GM06990 (cell line): ENCODE data around the gene MED27.

ENCODE experiments used
- DNase-seq: peaks from one replicate; pipeline ENCODE4 v3.0.0-alpha.2; 2011; ENCODE audit not compliant: insufficient read length; ENCODE audit errors: extremely low read depth
- H3K27me3 ChIP-seq: replicated peaks from 2 replicates; pipeline ENCODE4 v1.6.0; 2011; ENCODE audit warnings: low read length; ENCODE audit not compliant: control insufficient read depth, insufficient read depth
- H3K36me3 ChIP-seq: 2 replicates; pipeline ENCODE4 v1.5.1; 2011; ENCODE audit warnings: low read length; ENCODE audit not compliant: control insufficient read depth, insufficient read depth
- H3K4me3 ChIP-seq: replicated peaks from 2 replicates; pipeline ENCODE4 v1.5.1; 2011; ENCODE audit warnings: low read depth, mild to moderate bottlenecking, control low read depth, low read length
- TF ChIP-seq, protein P1 (sequence below): IDR thresholded peaks from 2 replicates; pipeline ENCODE4 v1.5.1; 2011; ENCODE audit warnings: low read length, control low read depth, mild to moderate bottlenecking, inconsistent platforms; ENCODE audit not compliant: insufficient read depth, poor library complexity, severe bottlenecking

Gene MED27

DNA sequence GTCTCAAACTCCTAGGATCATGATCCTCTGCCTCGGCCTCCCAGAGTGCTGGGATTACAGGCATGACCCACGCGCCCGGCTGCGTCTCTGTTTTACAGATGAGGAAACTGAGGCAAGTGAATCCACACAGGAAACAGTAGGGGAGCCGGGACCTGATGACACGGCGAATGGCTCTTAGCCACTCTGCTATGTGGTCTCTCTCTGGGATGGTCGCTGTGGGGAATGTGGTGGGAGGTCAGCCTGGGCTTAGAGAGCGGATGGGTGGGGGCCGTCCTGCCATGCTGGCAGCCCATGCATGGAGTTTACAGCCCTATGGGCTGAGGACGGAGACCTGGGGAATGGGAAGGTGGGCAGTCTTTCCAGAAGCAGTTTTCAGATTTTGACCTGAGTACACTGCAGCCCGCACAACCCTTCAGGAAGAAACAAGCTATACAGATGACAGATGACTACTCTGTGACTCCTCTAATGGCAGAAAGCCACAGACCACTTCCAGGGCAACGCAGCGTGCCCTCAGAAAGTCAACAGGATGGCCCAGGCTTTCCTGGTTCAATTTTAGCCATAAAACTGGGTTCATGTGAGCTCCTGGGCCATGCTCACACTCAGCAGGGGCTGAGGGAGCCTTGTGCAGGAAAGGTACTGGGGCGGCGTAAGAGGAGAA lies 203.7 kb downstream of the MED27 start:
- no peak for DNase-seq
- TF ChIP-seq, protein P1, sequence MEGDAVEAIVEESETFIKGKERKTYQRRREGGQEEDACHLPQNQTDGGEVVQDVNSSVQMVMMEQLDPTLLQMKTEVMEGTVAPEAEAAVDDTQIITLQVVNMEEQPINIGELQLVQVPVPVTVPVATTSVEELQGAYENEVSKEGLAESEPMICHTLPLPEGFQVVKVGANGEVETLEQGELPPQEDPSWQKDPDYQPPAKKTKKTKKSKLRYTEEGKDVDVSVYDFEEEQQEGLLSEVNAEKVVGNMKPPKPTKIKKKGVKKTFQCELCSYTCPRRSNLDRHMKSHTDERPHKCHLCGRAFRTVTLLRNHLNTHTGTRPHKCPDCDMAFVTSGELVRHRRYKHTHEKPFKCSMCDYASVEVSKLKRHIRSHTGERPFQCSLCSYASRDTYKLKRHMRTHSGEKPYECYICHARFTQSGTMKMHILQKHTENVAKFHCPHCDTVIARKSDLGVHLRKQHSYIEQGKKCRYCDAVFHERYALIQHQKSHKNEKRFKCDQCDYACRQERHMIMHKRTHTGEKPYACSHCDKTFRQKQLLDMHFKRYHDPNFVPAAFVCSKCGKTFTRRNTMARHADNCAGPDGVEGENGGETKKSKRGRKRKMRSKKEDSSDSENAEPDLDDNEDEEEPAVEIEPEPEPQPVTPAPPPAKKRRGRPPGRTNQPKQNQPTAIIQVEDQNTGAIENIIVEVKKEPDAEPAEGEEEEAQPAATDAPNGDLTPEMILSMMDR: no peak
- no peaks in the 10 kb centered on the region; the same call in none of the 2 replicates for H3K36me3 ChIP-seq
- no peaks in the 10 kb centered on the region for H3K27me3 ChIP-seq
- H3K4me3 ChIP-seq: no peak overlapping the region

- Histone ChIP-seq H3K36me3 (no peaks in the 10 kb centered on the region; the same call in none of the 2 replicates), H3K27me3 (no peaks in the 10 kb centered on the region), H3K4me3 (no peak overlapping the region)
- DNase-seq: no peak
- TF ChIP-seq, protein P1: no peak
Measured at GRCh38 chr9:131874916-131875670, 204.6 kb downstream of the MED27 start.

GRCh38 chr9:131874447-131874846 lies 205.2 kb downstream of the MED27 start:
- no peak overlapping the region for H3K4me3 ChIP-seq

GRCh38 chr9:131873891-131874440 lies 205.7 kb downstream of the MED27 start:
- Histone ChIP-seq H3K36me3 (no peaks in the 10 kb centered on the region; the same call in none of the 2 replicates), H3K4me3 (no peak overlapping the region), H3K27me3 (no peaks in the 10 kb centered on the region)
- TF ChIP-seq, protein P1: no peak
- DNase-seq: no peak

More at GRCh38 chr9:131874447-131874846, 205.2 kb downstream of the MED27 start:
- TF ChIP-seq, protein P1: no peak
- no peak for DNase-seq
- Histone ChIP-seq H3K27me3 (no peaks in the 10 kb centered on the region), H3K36me3 (no peaks in the 10 kb centered on the region; the same call in none of the 2 replicates)

DNA sequence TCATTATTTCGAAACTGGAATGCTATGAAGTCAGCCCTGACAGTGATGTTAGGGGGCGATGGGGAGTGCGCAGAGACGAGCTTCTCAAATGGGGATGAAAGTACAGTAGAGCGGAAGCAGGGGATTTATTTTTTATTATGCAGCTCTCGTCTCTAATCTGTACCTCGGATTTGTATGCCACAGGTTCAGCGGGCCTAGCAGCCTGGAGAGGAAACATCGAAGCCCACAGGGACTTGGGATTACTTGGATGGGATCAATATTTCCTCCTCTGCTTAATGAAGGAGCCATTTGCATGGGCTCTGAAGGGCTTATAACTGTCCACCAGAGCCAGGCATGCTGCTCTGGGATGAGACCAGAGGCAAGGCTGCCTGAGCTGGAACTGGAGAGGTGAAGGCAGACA lies 206.3 kb downstream of the MED27 start:
- TF ChIP-seq, protein P1: no peak
- no peaks in the 10 kb centered on the region; the same call in none of the 2 replicates for H3K36me3 ChIP-seq
- no peak overlapping the region for H3K4me3 ChIP-seq
- no peaks in the 10 kb centered on the region for H3K27me3 ChIP-seq
- no peak for DNase-seq
